SHP77 treated with DMSO at 0.1 percent for 48 hours (cell line): ENCODE measurements around the gene EREG.
"Not testable (repeated sequence)": the region's sequence is repeated elsewhere in the genome, so short reads cannot be mapped to it uniquely, and the experiment has no call there.

Source experiments
- DNase-seq: peaks from one replicate; lab custom pipeline; 2025; lab: John Stamatoyannopoulos, UW

Gene EREG

GRCh38 chr4:74364652-74365491 lies at the start of gene EREG:
Gene EREG (plus strand): TSS chr4:74365145. CDS start chr4:74365309, 164 bp downstream.
- no peak for DNase-seq

GRCh38 chr4:74315376-74315775 lies 49.6 kb upstream of the EREG start:
- DNase-seq: no peak

- no peak for DNase-seq
These were observed 48.5 kb upstream of the EREG start for GRCh38 chr4:74316397-74316796.

- no peak for DNase-seq
These were observed 47.2 kb upstream of the EREG start for GRCh38 chr4:74317616-74318246.

GRCh38 chr4:74318276-74318675 lies 46.7 kb upstream of the EREG start:
- no peak for DNase-seq

- DNase-seq: no peak
These were observed 45.5 kb upstream of the EREG start for GRCh38 chr4:74319470-74319869.

GRCh38 chr4:74320559-74321118 lies 44.3 kb upstream of the EREG start:
- DNase-seq: peak; percentile 28

- DNase-seq: no peak
These were observed 42.6 kb upstream of the EREG start for GRCh38 chr4:74322301-74322700.

- DNase-seq: no peak
These were observed 41.3 kb upstream of the EREG start for GRCh38 chr4:74323663-74324062.

GRCh38 chr4:74324262-74324661 lies 40.7 kb upstream of the EREG start:
- no peak for DNase-seq

- DNase-seq: no peak
These were observed 39.1 kb upstream of the EREG start for GRCh38 chr4:74325886-74326285.

- DNase-seq: no peak
These were observed 37.2 kb upstream of the EREG start for GRCh38 chr4:74327762-74328161.

GRCh38 chr4:74328501-74328900 lies 36.4 kb upstream of the EREG start:
- no peak for DNase-seq

- DNase-seq: no peak
These were observed 35.6 kb upstream of the EREG start for GRCh38 chr4:74329307-74329706.

- DNase-seq: no peak
These were observed 34.6 kb upstream of the EREG start for GRCh38 chr4:74330295-74330750.

- no peak for DNase-seq
These were observed 33.7 kb upstream of the EREG start for GRCh38 chr4:74331252-74331651.

- no peak for DNase-seq
These were observed 33.0 kb upstream of the EREG start for GRCh38 chr4:74331944-74332343.

GRCh38 chr4:74334636-74335035 lies 30.3 kb upstream of the EREG start:
- no peak for DNase-seq

- no peak for DNase-seq
These were observed 29.5 kb upstream of the EREG start for GRCh38 chr4:74335341-74336021.

- DNase-seq: no peak
These were observed 26.1 kb upstream of the EREG start for GRCh38 chr4:74338792-74339333.

- DNase-seq: no peak
These were observed 25.4 kb upstream of the EREG start for GRCh38 chr4:74339501-74339900.

- DNase-seq: not testable (repeated sequence)
These were observed 24.5 kb upstream of the EREG start for GRCh38 chr4:74340421-74340820.
